Tibial nerve (tissue), 3 donors: Measurements from ENCODE around the gene STK10.
"Not testable (repeated sequence)": the region's sequence is repeated elsewhere in the genome, so short reads cannot be mapped to it uniquely, and the experiment has no call there.

Experiments
- CTCF ChIP-seq, 5 experiments: fragments of 200-600 bp in 3 of 5; fragments of 450-650 bp in 2 of 5; sonication (generic) in 3 of 5; IDR thresholded peaks; one replicate each; pipeline ENCODE4 v1.5.1; 2016 to 2019; ENCODE audit warnings: antibody characterized with exemption in 5 of 5, mild to moderate bottlenecking in 3 of 5, moderate library complexity in 2 of 5
- POLR2A ChIP-seq, 2 donors: fragments of 450-650 bp; IDR thresholded peaks; one replicate each; pipeline ENCODE4 v1.6.1; 2017; ENCODE audit warnings: antibody characterized with exemption in 2 of 2, mild to moderate bottlenecking in 2 of 2, moderate library complexity in 2 of 2

GRCh38 chr5:172155101-172155500, 32.9 kb downstream of the STK10 start:
- TF ChIP-seq CTCF, POLR2A (IDR thresholded peaks at IDR 0.05): not testable (repeated sequence)
